Keratinocyte (primary cell): ENCODE results near the gene GABRD. TPM values are rescaled to one million over a fixed set of nuclear protein-coding genes. Genes with fewer than 3 reads are reported as not detected.

Source experiments
- DNase-seq: peaks from one replicate; pipeline ENCODE4 v3.0.0-alpha.2; 2011; ENCODE audit warnings: low read depth, missing footprints, low spot score
- FAIRE-seq: peaks from 2 replicates; lab custom pipeline; 2011; peaks lifted over from hg19 to GRCh38; lab: Jason Lieb, UNC
- H2AFZ ChIP-seq: 2 replicates; pipeline ENCODE4 v1.6.0; 2012; ENCODE audit warnings: low read length, control low read depth, inconsistent platforms; ENCODE audit not compliant: control insufficient read depth
- H3K27ac ChIP-seq: 2 replicates; pipeline ENCODE4 v1.5.1; 2011; ENCODE audit warnings: low read length; ENCODE audit not compliant: control insufficient read depth, insufficient read depth
- H3K27me3 ChIP-seq: 3 replicates; pipeline ENCODE4 v1.6.0; 2011; ENCODE audit warnings: low read length; ENCODE audit not compliant: control insufficient read depth, insufficient read depth; ENCODE audit errors: extremely low read depth
- H3K36me3 ChIP-seq, 2 experiments: 2 replicates in 1 of 2; 3 replicates in 1 of 2; pipeline ENCODE4 v1.5.1; 2011; ENCODE audit warnings: low read length in 2 of 2, mild to moderate bottlenecking in 1 of 2; ENCODE audit not compliant: control insufficient read depth in 2 of 2, insufficient read depth in 2 of 2; ENCODE audit errors: extremely low read depth in 1 of 2
- H3K4me1 ChIP-seq: 3 replicates; pipeline ENCODE4 v1.5.1; 2011; ENCODE audit warnings: low read length; ENCODE audit not compliant: control insufficient read depth, insufficient read depth; ENCODE audit errors: extremely low read depth
- H3K4me2 ChIP-seq: 3 replicates; pipeline ENCODE4 v1.6.0; 2011; ENCODE audit warnings: low read depth, low read length; ENCODE audit not compliant: control insufficient read depth, insufficient read depth; ENCODE audit errors: extremely low read depth
- H3K4me3 ChIP-seq, 3 experiments: fragments of 200-600 bp in 1 of 3; sonication (generic) in 1 of 3; 2 replicates in 2 of 3; 3 replicates in 1 of 3; pipeline ENCODE4 v1.5.1; 2011 to 2016; ENCODE audit warnings: low read length in 3 of 3, mild to moderate bottlenecking in 3 of 3, control low read depth in 2 of 3, inconsistent platforms in 1 of 3, low read depth in 1 of 3, mixed read lengths in 1 of 3, mixed run types in 1 of 3, moderate library complexity in 1 of 3; ENCODE audit not compliant: control insufficient read depth in 2 of 3, insufficient read depth in 2 of 3; ENCODE audit errors: extremely low read depth in 1 of 3
- H3K79me2 ChIP-seq: 2 replicates; pipeline ENCODE4 v1.6.0; 2012; ENCODE audit warnings: low read length; ENCODE audit not compliant: control insufficient read depth, insufficient read depth
- H3K9ac ChIP-seq: 3 replicates; pipeline ENCODE4 v1.6.0; 2011; ENCODE audit warnings: low read length; ENCODE audit not compliant: control insufficient read depth, insufficient read depth; ENCODE audit errors: extremely low read depth
- H3K9me1 ChIP-seq: 3 replicates; pipeline ENCODE4 v1.6.0; 2011; ENCODE audit warnings: low read length; ENCODE audit not compliant: control insufficient read depth, insufficient read depth; ENCODE audit errors: extremely low read depth
- H3K9me3 ChIP-seq: 2 replicates; pipeline ENCODE4 v1.5.1; 2012; ENCODE audit warnings: low read depth, low read length; ENCODE audit not compliant: control insufficient read depth
- H4K20me1 ChIP-seq: 3 replicates; pipeline ENCODE4 v1.6.0; 2011; ENCODE audit warnings: low read length; ENCODE audit not compliant: control insufficient read depth, insufficient read depth; ENCODE audit errors: extremely low read depth
- CTCF ChIP-seq, 3 experiments: IDR thresholded peaks in 1 of 3; conservative IDR thresholded peaks in 1 of 3; optimal IDR thresholded peaks in 1 of 3; 2 replicates in 2 of 3; 3 replicates in 1 of 3; pipeline versions ENCODE3 to v1.5.1; 2011; ENCODE audit warnings: low read length in 3 of 3, mild to moderate bottlenecking in 3 of 3, moderate library complexity in 2 of 3, control low read depth in 1 of 3, inconsistent platforms in 1 of 3; ENCODE audit not compliant: insufficient read depth in 2 of 3; ENCODE audit errors: extremely low read depth in 1 of 3
- EZH2 ChIP-seq: IDR thresholded peaks from one replicate; pipeline ENCODE4 v1.6.1; 2012; ENCODE audit warnings: inconsistent platforms, mild to moderate bottlenecking, low read length, moderate library complexity
- dilution Hi-C: fragments of 300-500 bp; cut with MboI; formaldehyde crosslinking; loops from one replicate; pipeline ENCODE4 v1.7.0; 2020; ENCODE audit warnings: low sequenced_read_pairs; ENCODE audit not compliant: extremely low pct_ligation_motif_present
- polyA plus RNA-seq, 5 experiments: library from polyadenylated mRNA; depleted of rRNA in 3 of 5; stranded (reverse) in 3 of 5; stranded (forward) in 1 of 5; unstranded in 1 of 5; fragments of >200 nt; gene quantifications; 1 replicate in 1 of 5; 2 replicates in 3 of 5; 3 replicates in 1 of 5; pipeline versions ENCODE4 v1.2.1 to v1.2.3, GENCODE V29; 2011 to 2012; ENCODE audit warnings: missing spikeins in 2 of 5, low read depth in 1 of 5, low replicate concordance in 1 of 5

Gene GABRD
- polyA plus RNA-seq, 1 donor (not counting 4 experiments of a cell fraction or from before 2014, with no cell fraction given): not detected

DNA sequence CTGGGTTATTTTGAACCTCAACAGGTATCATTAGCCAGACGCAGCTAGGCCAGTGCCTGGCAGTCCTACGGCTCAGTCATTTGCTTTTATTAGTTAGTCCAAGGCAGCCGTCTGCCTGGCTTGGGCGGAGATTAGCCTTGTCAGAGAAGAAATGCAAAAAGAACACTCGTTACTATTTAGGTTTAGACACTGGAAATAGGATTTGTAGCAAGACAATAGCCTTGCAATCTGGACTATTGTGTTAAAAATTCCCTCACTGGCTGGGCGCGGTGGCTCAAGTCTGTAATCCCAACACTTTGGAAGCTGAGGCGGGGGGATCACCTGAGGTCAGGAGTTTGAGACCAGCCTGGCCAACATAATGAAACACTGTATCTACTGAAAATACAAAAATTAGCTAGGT is 20.1 kb downstream of the GABRD start:
- no peaks in the 10 kb centered on the region for H3K9me3 ChIP-seq
- FAIRE-seq: no peak
- no peak for TF ChIP-seq EZH2
- no peak for TF ChIP-seq CTCF (optimal IDR thresholded peaks at IDR 0.05 in 1 of 3, IDR thresholded peaks at IDR 0.05 in 1 of 3, conservative IDR thresholded peaks at IDR 0.05 in 1 of 3; ENCODE audit: extremely low read depth in 1 of 3, insufficient read depth in 2 of 3, low read length in 3 of 3)
- H3K4me2 ChIP-seq: no peak overlapping the region
- H2AFZ ChIP-seq: no peak overlapping the region
- H3K36me3 ChIP-seq: no peaks in the 10 kb centered on the region
- no peaks in the 10 kb centered on the region for H3K79me2 ChIP-seq
- no peak overlapping the region for H3K27ac ChIP-seq
- H3K4me3 ChIP-seq: no peak overlapping the region
- H3K9ac ChIP-seq: no peak overlapping the region
- no peaks in the 10 kb centered on the region for H3K9me1 ChIP-seq
- H3K27me3 ChIP-seq: no peaks in the 10 kb centered on the region
- dilution Hi-C loops: no loop called here
- DNase-seq: no peak
- no peaks in the 10 kb centered on the region for H4K20me1 ChIP-seq
- no peaks in the 10 kb centered on the region for H3K4me1 ChIP-seq

GRCh38 chr1:2041305-2041704 is 22.2 kb downstream of the GABRD start:
- no peak overlapping the region for H3K4me2 ChIP-seq
- H3K9me3 ChIP-seq: no peaks in the 10 kb centered on the region
- dilution Hi-C loops: no loop called here
- H3K27me3 ChIP-seq: no peaks in the 10 kb centered on the region
- no peaks in the 10 kb centered on the region for H3K79me2 ChIP-seq
- no peak for TF ChIP-seq EZH2
- TF ChIP-seq CTCF (optimal IDR thresholded peaks at IDR 0.05 in 1 of 3, IDR thresholded peaks at IDR 0.05 in 1 of 3, conservative IDR thresholded peaks at IDR 0.05 in 1 of 3; ENCODE audit: extremely low read depth in 1 of 3, insufficient read depth in 2 of 3, low read length in 3 of 3): no peak
- no peaks in the 10 kb centered on the region for H3K36me3 ChIP-seq
- H3K27ac ChIP-seq: no peak overlapping the region
- no peaks in the 10 kb centered on the region for H4K20me1 ChIP-seq
- H3K9me1 ChIP-seq: no peaks in the 10 kb centered on the region
- no peak overlapping the region for H2AFZ ChIP-seq
- peaks cover 6% of the 10 kb centered on the region for H3K4me1 ChIP-seq
- H3K4me3 ChIP-seq: no peak overlapping the region
- FAIRE-seq (no peak), DNase-seq (no peak)
- H3K9ac ChIP-seq: no peak overlapping the region
